HepG2 (cell line): ENCODE results near the gene FBXO4. TPM values are rescaled to one million over a fixed set of nuclear protein-coding genes. Genes with fewer than 3 reads are reported as not detected.

Experiments used
- E2F5 ChIP-seq: sonication (generic); formaldehyde crosslinking; conservative IDR thresholded peaks from 2 replicates; pipeline ENCODE4 v1.4.0; 2020; ENCODE audit warnings: missing genetic modification reagents
- HOXA9 ChIP-seq: sonication (generic); formaldehyde crosslinking; IDR thresholded peaks from 2 replicates; pipeline ENCODE4 v1.8.1; 2022; ENCODE audit warnings: missing genetic modification reagents, mild to moderate bottlenecking, moderate library complexity, borderline replicate concordance
- MBD4 ChIP-seq: IDR thresholded peaks from 2 replicates; pipeline ENCODE4 v1.6.1; 2012; ENCODE audit warnings: low read length, inconsistent platforms, borderline replicate concordance
- SNAPC5 ChIP-seq: sonication (generic); formaldehyde crosslinking; IDR thresholded peaks from 2 replicates; pipeline ENCODE4 v1.8.1; 2023; ENCODE audit warnings: mild to moderate bottlenecking, missing genetic modification reagents, borderline replicate concordance
- ZBTB10 ChIP-seq: sonication (generic); formaldehyde crosslinking; IDR thresholded peaks from 2 replicates; pipeline ENCODE4 v1.4.0; 2020; ENCODE audit warnings: missing genetic modification reagents, borderline replicate concordance
- ZHX2 ChIP-seq, 2 experiments: sonication (generic) in 1 of 2; formaldehyde crosslinking in 1 of 2; IDR thresholded peaks; 2 replicates each; pipeline versions ENCODE4 v1.6.1 to v1.9.0; 2014 to 2022; ENCODE audit warnings: antibody characterized with exemption in 1 of 2, borderline replicate concordance in 1 of 2, inconsistent platforms in 1 of 2, low read depth in 1 of 2, missing genetic modification reagents in 1 of 2
- ZNF512B ChIP-seq: sonication (generic); formaldehyde crosslinking; IDR thresholded peaks from 2 replicates; pipeline ENCODE4 v1.5.1; 2020; ENCODE audit warnings: missing genetic modification reagents, mild to moderate bottlenecking, borderline replicate concordance
- ZNF687 ChIP-seq: sonication (generic); formaldehyde crosslinking; IDR thresholded peaks from 2 replicates; pipeline ENCODE4 v1.5.1; 2020; ENCODE audit warnings: mild to moderate bottlenecking, missing genetic modification reagents, moderate library complexity
- ZNF841 ChIP-seq: sonication (generic); formaldehyde crosslinking; IDR thresholded peaks from 2 replicates; pipeline ENCODE4 v1.8.1; 2023; ENCODE audit warnings: missing genetic modification reagents, borderline replicate concordance
- polyA plus RNA-seq, 8 experiments: library from polyadenylated mRNA; depleted of rRNA in 3 of 8; stranded (reverse) in 7 of 8; unstranded in 1 of 8; fragments of >200 nt; fragmentation: Illumina TruSeq in 4 of 8; extraction: Trizol in 4 of 8; gene quantifications; 2 replicates each; pipeline versions ENCODE4 v1.2.1 to v1.2.3, GENCODE V29; 2011 to 2016; ENCODE audit warnings: low read depth in 4 of 8, missing spikeins in 1 of 8, mixed read lengths in 1 of 8; ENCODE audit not compliant: insufficient read depth in 1 of 8
- total RNA-seq, 5 experiments: library from RNA; depleted of rRNA; stranded (reverse); fragments of >200 nt; fragmentation: Illumina TruSeq; extraction: Trizol; gene quantifications; 2 replicates each; pipeline ENCODE4 v1.2.3, GENCODE V29; 2016; ENCODE audit warnings: low read depth in 1 of 5

The FBXO4 gene
- total and polyA plus RNA-seq, 2 of the 13 experiments (the other 11 are each of a cell fraction or from before 2014, with no cell fraction given): 5.2 to 16.4 TPM

GRCh38 chr5:41924872-41925554 is at the start of gene FBXO4 (continued):
- peak; percentile 98 for TF ChIP-seq ZNF687 (CRISPR knock-in tag)
- peak; percentile 56 for TF ChIP-seq ZHX2 (IDR thresholded peaks at IDR 0.05; ENCODE audit: low read depth)
- no peak for TF ChIP-seq ZHX2 (CRISPR knock-in tag; IDR thresholded peaks at IDR 0.05; ENCODE audit: borderline replicate concordance)
- no peak for TF ChIP-seq ZNF841 (CRISPR knock-in tag)
- TF ChIP-seq ZBTB10 (CRISPR knock-in tag): no peak; the same call in 1 of the 2 replicates
- no peak for TF ChIP-seq MBD4
- TF ChIP-seq SNAPC5 (CRISPR knock-in tag): no peak
- TF ChIP-seq HOXA9 (CRISPR knock-in tag): no peak
- peak; percentile 93 for TF ChIP-seq E2F5 (CRISPR knock-in tag)
- TF ChIP-seq ZNF512B (CRISPR knock-in tag): peak; percentile 96
